Omental fat pad (tissue), 4 donors: ENCODE data around the gene TMEM106B. TPM values are rescaled to one million over a fixed set of nuclear protein-coding genes. Genes with fewer than 3 reads are reported as not detected.

Source experiments
- ATAC-seq: fragments of 150-250 bp; one replicate; pipeline ENCODE4 v1.9.1; 2016; ENCODE audit warnings: mild to moderate bottlenecking, moderate library complexity; ENCODE audit not compliant: low FRiP score
- DNase-seq: peaks from one replicate; pipeline ENCODE4 v3.0.0-alpha.2; 2019; ENCODE audit warnings: low spot score
- CTCF ChIP-seq, 3 donors: fragments of 450-650 bp; IDR thresholded peaks; one replicate each; pipeline ENCODE4 v1.5.1; 2016 to 2017; ENCODE audit warnings: antibody characterized with exemption in 3 of 3, mild to moderate bottlenecking in 3 of 3, moderate library complexity in 2 of 3
- total RNA-seq, 4 donors: library from RNA; depleted of rRNA; stranded (reverse); fragments of >200 nt; gene quantifications; one replicate each; pipeline ENCODE4 v1.1.0, GENCODE V29; 2016

TMEM106B gene
- total RNA-seq, 4 donors from 2014 or later: 40.4 to 65.9 (median 45.6) TPM

GRCh38 chr7:12239806-12240205, 28.7 kb downstream of the TMEM106B start:
- no peak for ATAC-seq
- DNase-seq: no peak
- no peak for TF ChIP-seq CTCF (IDR thresholded peaks at IDR 0.05)

GRCh38 chr7:12244129-12244528, 33.0 kb downstream of the TMEM106B start:
- no peak for DNase-seq
- ATAC-seq: no peak
- no peak for TF ChIP-seq CTCF (IDR thresholded peaks at IDR 0.05)

- TF ChIP-seq CTCF (IDR thresholded peaks at IDR 0.05): no peak
- ATAC-seq (no peak), DNase-seq (no peak)
Measured at GRCh38 chr7:12244694-12245093, 33.6 kb downstream of the TMEM106B start.

- DNase-seq (no peak), ATAC-seq (no peak)
- no peak for TF ChIP-seq CTCF (IDR thresholded peaks at IDR 0.05)
Measured at GRCh38 chr7:12249706-12250105, 38.6 kb downstream of the TMEM106B start.

GRCh38 chr7:12250232-12250631, 39.1 kb downstream of the TMEM106B start:
- no peak for TF ChIP-seq CTCF (IDR thresholded peaks at IDR 0.05)
- ATAC-seq: no peak
- DNase-seq: no peak

GRCh38 chr7:12256090-12256489, 45.0 kb downstream of the TMEM106B start:
- no peak for TF ChIP-seq CTCF (IDR thresholded peaks at IDR 0.05)
- ATAC-seq: no peak

GRCh38 chr7:12257582-12257981, 46.5 kb downstream of the TMEM106B start:
- ATAC-seq (peak; percentile 54), DNase-seq (no peak)
- TF ChIP-seq CTCF (IDR thresholded peaks at IDR 0.05): no peak

More at GRCh38 chr7:12256090-12256489, 45.0 kb downstream of the TMEM106B start:
- no peak for DNase-seq
